ENCODE measurements around the gene TAF8.

DNA sequence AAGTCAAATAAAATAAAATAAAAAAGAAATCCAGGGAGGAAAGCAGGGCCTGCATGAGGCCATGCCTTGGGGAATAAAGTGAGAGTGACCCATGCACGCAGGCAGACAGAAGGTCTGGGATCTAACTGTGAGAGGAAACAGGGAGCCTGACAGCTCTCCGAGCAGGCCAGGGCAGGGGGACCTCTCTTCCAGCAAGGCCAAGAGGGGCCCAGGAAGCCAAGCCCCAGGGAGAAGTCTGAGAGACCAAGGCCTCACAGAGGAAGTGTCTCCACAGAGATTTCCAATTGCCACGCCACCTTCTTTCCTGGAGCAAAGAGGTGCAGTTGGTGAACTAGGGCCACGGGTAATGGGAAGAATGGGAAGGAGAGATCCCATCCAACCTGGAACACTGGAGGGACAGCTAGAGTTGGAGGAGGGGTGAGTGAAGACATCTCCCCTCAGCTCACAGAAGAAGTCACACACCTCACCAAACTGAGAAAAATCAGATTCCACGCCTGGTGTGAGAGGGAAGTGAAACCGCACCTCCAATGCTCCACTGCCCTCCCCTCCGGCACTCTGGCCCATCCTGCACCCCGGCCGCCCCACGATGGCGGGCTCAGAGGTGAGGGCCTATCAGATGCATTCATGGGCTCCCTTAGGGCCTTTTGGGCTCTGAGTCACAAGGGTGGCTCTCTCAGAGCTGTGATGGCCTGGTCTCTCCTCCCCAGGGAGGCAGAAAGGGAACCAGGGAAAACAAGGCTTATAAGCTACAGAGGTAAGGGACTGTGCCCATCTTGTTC, 25.1 kb upstream of the TAF8 start:
- TF ChIP-seq, protein P1, sequence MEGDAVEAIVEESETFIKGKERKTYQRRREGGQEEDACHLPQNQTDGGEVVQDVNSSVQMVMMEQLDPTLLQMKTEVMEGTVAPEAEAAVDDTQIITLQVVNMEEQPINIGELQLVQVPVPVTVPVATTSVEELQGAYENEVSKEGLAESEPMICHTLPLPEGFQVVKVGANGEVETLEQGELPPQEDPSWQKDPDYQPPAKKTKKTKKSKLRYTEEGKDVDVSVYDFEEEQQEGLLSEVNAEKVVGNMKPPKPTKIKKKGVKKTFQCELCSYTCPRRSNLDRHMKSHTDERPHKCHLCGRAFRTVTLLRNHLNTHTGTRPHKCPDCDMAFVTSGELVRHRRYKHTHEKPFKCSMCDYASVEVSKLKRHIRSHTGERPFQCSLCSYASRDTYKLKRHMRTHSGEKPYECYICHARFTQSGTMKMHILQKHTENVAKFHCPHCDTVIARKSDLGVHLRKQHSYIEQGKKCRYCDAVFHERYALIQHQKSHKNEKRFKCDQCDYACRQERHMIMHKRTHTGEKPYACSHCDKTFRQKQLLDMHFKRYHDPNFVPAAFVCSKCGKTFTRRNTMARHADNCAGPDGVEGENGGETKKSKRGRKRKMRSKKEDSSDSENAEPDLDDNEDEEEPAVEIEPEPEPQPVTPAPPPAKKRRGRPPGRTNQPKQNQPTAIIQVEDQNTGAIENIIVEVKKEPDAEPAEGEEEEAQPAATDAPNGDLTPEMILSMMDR (conservative IDR thresholded peaks at IDR 0.05; ENCODE audit: low read length), result no peak
- TF ChIP-seq EZH2phosphoT487 (IDR thresholded peaks at IDR 0.05; ENCODE audit: borderline replicate concordance), result no peak
